ENCODE data around the gene LMBRD2.

- TF ChIP-seq JUNB (IDR thresholded peaks at IDR 0.05) = no peak
- TF ChIP-seq, protein P1, sequence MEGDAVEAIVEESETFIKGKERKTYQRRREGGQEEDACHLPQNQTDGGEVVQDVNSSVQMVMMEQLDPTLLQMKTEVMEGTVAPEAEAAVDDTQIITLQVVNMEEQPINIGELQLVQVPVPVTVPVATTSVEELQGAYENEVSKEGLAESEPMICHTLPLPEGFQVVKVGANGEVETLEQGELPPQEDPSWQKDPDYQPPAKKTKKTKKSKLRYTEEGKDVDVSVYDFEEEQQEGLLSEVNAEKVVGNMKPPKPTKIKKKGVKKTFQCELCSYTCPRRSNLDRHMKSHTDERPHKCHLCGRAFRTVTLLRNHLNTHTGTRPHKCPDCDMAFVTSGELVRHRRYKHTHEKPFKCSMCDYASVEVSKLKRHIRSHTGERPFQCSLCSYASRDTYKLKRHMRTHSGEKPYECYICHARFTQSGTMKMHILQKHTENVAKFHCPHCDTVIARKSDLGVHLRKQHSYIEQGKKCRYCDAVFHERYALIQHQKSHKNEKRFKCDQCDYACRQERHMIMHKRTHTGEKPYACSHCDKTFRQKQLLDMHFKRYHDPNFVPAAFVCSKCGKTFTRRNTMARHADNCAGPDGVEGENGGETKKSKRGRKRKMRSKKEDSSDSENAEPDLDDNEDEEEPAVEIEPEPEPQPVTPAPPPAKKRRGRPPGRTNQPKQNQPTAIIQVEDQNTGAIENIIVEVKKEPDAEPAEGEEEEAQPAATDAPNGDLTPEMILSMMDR (IDR thresholded peaks at IDR 0.05) = no peak
These were observed 40.4 kb downstream of the LMBRD2 start for GRCh38 chr5:36111238-36111637.
